Nephron (organoid): ENCODE data around the gene SCAF11.
A peak's percentile ranks its signal among the peaks of the same experiment; 100 is the strongest.

ENCODE experiments used
- H3K27ac Mint-ChIP-seq, 3 experiments: 2 replicates each; pipeline ENCODE4 v1.8.0; 2020; ENCODE audit warnings: mixed read lengths in 3 of 3, mild to moderate bottlenecking in 2 of 3, moderate library complexity in 1 of 3
- H3K27me3 Mint-ChIP-seq: 2 replicates; pipeline ENCODE4 v1.8.0; 2021; ENCODE audit warnings: low read depth, mild to moderate bottlenecking, moderate library complexity, mixed read lengths
- H3K36me3 Mint-ChIP-seq: 2 replicates; pipeline ENCODE4 v1.8.0; 2020; ENCODE audit warnings: low read depth, mixed read lengths
- H3K4me1 Mint-ChIP-seq: 2 replicates; pipeline ENCODE4 v1.8.0; 2020; ENCODE audit warnings: mixed read lengths
- H3K4me3 Mint-ChIP-seq, 3 experiments: 2 replicates each; pipeline ENCODE4 v1.8.0; 2020; ENCODE audit warnings: mild to moderate bottlenecking in 3 of 3, mixed read lengths in 3 of 3, moderate library complexity in 2 of 3
- H3K9me3 Mint-ChIP-seq: 2 replicates; pipeline ENCODE4 v1.8.0; 2020; ENCODE audit warnings: mixed read lengths
- TF ChIP-seq, protein P1 (sequence below), 3 experiments: fragments of 200-600 bp; sonication (generic); IDR thresholded peaks; one replicate each; pipeline ENCODE4 v1.5.0; 2021; ENCODE audit warnings: antibody characterized with exemption in 3 of 3; ENCODE audit not compliant: unreplicated experiment in 3 of 3

SCAF11 gene

DNA sequence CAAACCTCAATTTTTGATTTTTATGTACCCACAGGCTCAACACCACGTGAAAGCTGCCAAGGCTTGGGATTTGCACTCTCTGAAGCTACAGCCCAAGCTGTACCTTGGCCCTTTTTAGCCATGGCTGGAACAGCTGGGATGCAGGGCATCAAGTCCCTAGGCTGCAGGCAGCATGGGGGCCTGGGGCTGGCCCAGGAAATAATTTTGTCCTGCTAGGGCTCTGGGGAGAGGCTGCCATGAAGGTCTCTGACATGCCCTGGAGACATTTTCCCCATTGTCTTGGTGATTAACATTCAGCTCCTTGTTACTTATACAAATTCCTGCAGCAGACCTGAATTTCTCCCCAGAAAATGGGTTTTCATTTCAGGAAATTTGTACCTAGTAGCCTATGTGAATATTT is 103.7 kb downstream of the SCAF11 start:
- H3K4me1 Mint-ChIP-seq: peaks cover 13% of the 10 kb centered on the region
- H3K9me3 Mint-ChIP-seq: no peaks in the 10 kb centered on the region

DNA sequence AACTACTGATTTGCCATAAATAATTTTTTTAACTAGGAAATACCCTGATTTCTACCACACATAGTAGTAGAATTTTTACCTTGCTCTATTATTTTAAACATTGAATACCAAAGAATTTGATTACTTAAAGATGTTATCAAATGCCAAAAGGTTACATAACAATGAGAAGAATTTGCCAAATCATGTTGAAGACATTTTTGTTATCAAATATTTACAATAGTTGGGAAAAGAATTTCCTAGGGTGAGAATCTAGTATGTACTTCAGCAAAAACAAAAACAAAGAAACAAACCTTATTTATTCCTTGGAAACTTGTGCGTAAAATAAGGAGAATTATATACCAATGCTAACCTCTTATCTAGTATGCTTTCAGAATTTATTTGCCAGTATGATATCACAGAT is 107.2 kb downstream of the SCAF11 start:
- Mint-ChIP-seq H3K4me3 (no peak overlapping the region), H3K27me3 (no peaks in the 10 kb centered on the region), H3K4me1 (peaks cover 26% of the 10 kb centered on the region), H3K36me3 (peaks cover 70% of the 10 kb centered on the region), H3K27ac (no peak overlapping the region), H3K9me3 (no peaks in the 10 kb centered on the region)
- TF ChIP-seq, protein P1, sequence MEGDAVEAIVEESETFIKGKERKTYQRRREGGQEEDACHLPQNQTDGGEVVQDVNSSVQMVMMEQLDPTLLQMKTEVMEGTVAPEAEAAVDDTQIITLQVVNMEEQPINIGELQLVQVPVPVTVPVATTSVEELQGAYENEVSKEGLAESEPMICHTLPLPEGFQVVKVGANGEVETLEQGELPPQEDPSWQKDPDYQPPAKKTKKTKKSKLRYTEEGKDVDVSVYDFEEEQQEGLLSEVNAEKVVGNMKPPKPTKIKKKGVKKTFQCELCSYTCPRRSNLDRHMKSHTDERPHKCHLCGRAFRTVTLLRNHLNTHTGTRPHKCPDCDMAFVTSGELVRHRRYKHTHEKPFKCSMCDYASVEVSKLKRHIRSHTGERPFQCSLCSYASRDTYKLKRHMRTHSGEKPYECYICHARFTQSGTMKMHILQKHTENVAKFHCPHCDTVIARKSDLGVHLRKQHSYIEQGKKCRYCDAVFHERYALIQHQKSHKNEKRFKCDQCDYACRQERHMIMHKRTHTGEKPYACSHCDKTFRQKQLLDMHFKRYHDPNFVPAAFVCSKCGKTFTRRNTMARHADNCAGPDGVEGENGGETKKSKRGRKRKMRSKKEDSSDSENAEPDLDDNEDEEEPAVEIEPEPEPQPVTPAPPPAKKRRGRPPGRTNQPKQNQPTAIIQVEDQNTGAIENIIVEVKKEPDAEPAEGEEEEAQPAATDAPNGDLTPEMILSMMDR (IDR thresholded peaks at IDR 0.05; ENCODE audit: unreplicated experiment in 3 of 3): no peak

More for the DNA sequence above, 103.7 kb downstream of the SCAF11 start:
- Mint-ChIP-seq H3K27me3 (no peaks in the 10 kb centered on the region), H3K36me3 (peaks cover 55% of the 10 kb centered on the region), H3K27ac (no peak overlapping the region), H3K4me3 (no peak overlapping the region)
- TF ChIP-seq, protein P1 (IDR thresholded peaks at IDR 0.05; ENCODE audit: unreplicated experiment in 3 of 3): no peak

DNA sequence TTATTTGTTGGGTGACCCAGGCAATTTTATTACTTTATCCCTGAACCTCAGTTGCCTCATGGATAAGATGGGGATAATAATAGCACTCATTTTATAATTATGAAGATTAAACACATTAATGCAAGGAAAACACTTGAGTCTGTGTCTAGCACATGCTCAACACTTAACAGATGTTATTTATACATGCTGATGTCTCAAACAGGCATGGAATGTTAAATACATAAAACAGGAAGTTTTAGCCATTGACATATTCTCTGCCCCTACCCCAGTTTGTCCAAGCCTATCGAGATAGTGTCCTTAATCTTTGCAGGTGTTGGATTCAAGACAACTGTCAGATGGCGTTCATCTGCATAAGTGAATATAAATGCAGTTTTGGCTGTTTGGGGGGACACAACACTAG is 109.8 kb downstream of the SCAF11 start:
- H3K27me3 Mint-ChIP-seq: no peaks in the 10 kb centered on the region
- TF ChIP-seq, protein P1 (IDR thresholded peaks at IDR 0.05; ENCODE audit: unreplicated experiment in 3 of 3): no peak
- peaks cover 8% of the 10 kb centered on the region for H3K9me3 Mint-ChIP-seq
- H3K36me3 Mint-ChIP-seq: peaks cover 71% of the 10 kb centered on the region
- H3K27ac Mint-ChIP-seq: no peak overlapping the region
- H3K4me1 Mint-ChIP-seq: peaks cover 22% of the 10 kb centered on the region
- H3K4me3 Mint-ChIP-seq: no peak overlapping the region

DNA sequence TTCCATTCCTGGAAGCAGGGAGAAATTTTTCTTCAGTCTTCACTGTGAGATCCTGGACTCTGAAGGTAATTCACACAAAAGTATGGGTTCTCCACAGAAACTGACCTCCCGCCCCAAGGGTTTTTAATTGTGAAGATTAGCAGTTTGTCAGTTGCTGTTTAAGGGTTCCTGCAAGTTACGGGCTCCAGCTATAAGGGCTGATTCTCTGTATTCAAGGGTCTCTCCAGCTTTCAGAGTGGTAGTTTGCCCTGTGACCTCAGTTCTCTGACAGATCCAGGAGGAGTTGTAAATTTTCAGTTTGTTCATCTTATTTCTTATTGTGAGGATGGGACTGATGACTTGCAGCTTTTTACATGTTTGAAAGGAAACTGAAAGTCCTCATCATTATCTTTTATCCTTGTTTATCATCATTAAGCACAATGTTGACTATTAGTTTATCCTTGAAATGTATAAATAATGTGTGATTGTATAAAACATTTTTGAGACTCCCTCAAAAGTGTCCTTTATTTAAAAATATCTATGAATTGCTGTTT is 110.9 kb downstream of the SCAF11 start:
- Mint-ChIP-seq H3K27me3 (no peaks in the 10 kb centered on the region), H3K9me3 (peaks cover 12% of the 10 kb centered on the region), H3K27ac (peak overlapping the region; percentile 70 to 82 (median 71)), H3K4me3 (no peak overlapping the region), H3K36me3 (peaks cover 72% of the 10 kb centered on the region), H3K4me1 (peaks cover 22% of the 10 kb centered on the region)
- TF ChIP-seq, protein P1 (IDR thresholded peaks at IDR 0.05; ENCODE audit: unreplicated experiment in 3 of 3): no peak

DNA sequence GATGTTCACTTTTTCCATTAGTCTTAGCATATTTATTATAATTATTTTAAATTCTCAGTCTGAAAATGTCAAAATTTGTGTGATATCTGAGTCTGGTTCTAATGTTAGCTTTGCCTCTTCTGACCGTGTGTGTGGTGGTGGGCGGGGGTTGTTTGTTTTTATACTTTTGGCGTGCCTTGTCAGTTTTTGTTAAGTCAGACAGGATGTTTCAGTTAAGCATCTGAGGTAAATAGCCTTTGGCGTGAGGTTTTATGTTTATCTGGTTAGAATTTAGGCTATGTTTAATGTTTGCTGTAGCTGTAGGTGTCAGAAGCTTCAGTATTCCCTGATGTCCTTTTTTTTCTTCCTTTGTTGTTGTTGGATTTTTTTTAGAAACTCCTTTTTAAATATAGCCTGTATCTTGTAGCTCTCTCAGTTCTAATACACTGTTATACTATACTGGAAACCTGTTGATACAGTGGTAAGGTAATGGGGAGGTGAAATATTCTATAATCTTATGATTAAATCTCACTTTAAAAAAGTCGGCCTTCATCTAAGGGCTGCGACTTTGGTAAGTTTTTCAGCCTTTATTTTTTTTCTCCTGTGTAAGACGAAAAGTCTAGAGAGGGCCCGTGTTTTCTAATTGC is 111.6 kb downstream of the SCAF11 start:
- Mint-ChIP-seq H3K27me3 (no peaks in the 10 kb centered on the region), H3K36me3 (peaks cover 76% of the 10 kb centered on the region), H3K9me3 (peaks cover 15% of the 10 kb centered on the region), H3K27ac (peak overlapping the region; percentile 70 to 82 (median 71)), H3K4me1 (peaks cover 22% of the 10 kb centered on the region), H3K4me3 (no peak overlapping the region)
- TF ChIP-seq, protein P1 (IDR thresholded peaks at IDR 0.05; ENCODE audit: unreplicated experiment in 3 of 3): no peak

DNA sequence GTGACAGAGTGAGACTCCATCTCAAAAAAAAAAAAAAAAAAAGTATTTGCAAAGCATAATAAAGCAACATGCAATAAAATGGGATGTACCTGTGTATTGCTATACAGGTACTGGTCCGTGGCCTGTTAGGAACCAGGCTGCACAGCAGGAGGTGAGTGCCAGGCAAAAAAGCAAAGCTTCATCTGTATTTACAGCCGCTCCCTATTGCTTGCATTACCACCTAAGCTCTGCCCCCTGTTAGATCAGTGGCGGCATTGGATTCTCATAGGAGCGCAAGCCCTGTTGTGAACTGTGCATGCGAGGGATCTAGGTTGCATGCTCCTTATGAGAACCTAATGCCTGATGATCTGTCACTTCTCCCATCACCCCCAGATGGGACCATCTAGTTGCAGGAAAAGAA is 113.3 kb downstream of the SCAF11 start:
- TF ChIP-seq, protein P1 (IDR thresholded peaks at IDR 0.05; ENCODE audit: unreplicated experiment in 3 of 3): no peak
- Mint-ChIP-seq H3K9me3 (peaks cover 15% of the 10 kb centered on the region), H3K36me3 (peaks cover 81% of the 10 kb centered on the region), H3K4me1 (peaks cover 22% of the 10 kb centered on the region), H3K27me3 (no peaks in the 10 kb centered on the region), H3K4me3 (no peak overlapping the region), H3K27ac (no peak overlapping the region)
